ENCODE results near the gene ADAP2. TPM values are rescaled to one million over a fixed set of nuclear protein-coding genes. Genes with fewer than 3 reads are reported as not detected.

ADAP2 gene, protein sequence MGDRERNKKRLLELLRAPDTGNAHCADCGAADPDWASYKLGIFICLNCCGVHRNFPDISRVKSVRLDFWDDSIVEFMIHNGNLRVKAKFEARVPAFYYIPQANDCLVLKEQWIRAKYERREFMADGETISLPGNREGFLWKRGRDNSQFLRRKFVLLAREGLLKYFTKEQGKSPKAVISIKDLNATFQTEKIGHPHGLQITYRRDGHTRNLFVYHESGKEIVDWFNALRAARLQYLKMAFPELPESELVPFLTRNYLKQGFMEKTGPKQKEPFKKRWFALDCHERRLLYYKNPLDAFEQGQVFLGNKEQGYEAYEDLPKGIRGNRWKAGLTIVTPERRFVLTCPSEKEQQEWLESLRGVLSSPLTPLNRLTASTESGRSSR
- total RNA-seq: 43.2 TPM
- long read RNA-seq, transcript ADAP2-201 (11 exons, 2,934 nt): major isoform, 83 of 171 reads
- long read RNA-seq, transcript ADAP2-202 (3 exons, 838 nt): minor isoform, 5 of 171 reads
- long read RNA-seq, transcript ADAP2-204 (11 exons, 1,598 nt): minor isoform, 9 of 171 reads
- long read RNA-seq, partial matches to known transcripts: 21 of 171 reads
- long read RNA-seq, other reads (novel, unspliced or antisense): 53 of 171 reads

DNA sequence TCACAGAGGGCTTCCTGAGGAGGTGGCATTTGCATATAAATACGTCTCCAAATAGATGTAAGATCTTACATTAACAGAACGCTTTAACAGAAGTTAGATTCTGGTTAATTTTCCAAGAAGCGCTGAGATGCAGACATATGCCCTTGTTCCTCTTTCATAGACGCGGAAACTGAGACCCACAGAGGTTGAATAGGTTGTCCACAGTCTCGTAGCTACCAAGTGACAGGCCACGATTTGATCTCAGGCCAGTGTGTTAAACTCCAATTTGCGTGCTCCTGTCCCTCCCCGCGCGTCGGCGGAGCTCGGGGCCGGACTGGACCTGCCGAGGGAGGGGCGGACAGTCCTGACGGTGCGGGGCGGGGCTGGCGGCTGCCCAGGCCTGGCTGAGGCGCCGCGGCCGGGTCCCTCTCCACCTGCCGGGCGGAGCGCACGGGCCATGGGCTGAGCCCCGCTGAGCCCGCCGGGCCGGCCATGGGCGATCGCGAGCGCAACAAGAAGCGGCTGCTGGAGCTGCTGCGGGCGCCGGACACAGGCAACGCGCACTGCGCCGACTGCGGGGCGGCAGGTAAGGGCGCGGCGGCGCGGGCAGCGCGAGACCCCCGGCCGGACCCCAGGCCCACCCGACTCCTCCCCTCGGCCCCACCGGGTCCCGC, at the start of gene ADAP2:
ADAP2 (plus strand) TSS at position 402 of the 653 bp plus-strand sequence; CDS start at position 472, 70 bp downstream.
- DNase-seq (ENCODE audit: low spot score): peak; percentile 90

DNA sequence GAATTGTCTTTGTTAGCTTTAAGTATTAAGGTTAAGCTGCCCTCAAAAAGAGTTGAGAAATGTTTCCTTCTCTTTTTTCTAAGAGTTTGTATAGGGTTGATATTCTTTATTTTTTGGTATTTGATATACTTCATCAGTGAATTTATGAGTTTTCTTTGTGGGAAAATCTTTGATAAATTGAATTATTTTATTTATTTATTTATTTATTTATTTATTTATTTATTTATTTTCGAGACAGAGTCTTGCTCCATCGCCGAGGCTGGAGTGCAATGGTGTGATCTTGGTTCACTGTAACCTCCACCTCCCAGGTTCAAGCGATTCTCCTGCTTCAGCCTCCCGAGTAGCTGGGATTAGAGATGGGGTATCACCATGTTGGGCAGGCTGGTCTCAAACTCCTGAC, 35.6 kb upstream of the ADAP2 start:
- no peak for DNase-seq (ENCODE audit: low spot score)

DNA sequence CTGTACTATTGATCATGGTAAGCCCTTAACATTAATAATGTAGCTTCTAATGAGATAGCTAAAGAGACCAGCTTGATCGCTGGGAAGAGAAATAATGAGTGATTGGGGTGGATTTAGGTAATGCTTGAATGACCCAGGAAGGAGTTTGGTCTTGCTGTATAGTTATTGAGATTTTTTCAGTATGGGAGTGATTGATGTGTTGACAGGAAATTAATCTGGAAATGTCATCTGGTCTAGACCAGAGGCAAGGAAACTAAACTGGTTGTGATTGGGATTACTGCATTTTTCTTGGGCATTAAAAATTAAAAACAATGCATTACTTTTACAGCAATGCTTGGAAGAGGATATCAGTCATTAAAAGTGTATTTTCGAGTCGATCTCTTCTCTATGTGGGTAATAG, 27.5 kb upstream of the ADAP2 start:
- no peak for DNase-seq (ENCODE audit: low spot score)

DNA sequence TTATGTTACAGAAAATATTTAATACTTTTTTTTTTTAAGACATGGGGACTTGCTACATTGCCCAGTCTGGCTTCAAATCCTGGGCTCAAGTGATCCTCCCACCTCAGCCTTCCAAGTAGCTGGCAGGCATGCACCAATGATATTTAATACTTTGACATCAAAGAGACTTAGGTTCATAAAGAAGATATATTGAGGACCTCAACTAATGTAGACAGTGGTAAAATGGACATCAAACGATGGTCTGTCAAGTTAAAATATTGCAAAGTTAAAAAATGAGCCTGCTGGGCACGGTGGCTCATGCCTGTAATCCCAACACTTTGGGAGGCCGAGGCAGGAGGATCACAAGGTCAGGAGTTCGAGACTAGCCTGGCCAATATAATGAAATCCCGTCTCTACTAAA, 24.4 kb upstream of the ADAP2 start:
- DNase-seq (ENCODE audit: low spot score): no peak

DNA sequence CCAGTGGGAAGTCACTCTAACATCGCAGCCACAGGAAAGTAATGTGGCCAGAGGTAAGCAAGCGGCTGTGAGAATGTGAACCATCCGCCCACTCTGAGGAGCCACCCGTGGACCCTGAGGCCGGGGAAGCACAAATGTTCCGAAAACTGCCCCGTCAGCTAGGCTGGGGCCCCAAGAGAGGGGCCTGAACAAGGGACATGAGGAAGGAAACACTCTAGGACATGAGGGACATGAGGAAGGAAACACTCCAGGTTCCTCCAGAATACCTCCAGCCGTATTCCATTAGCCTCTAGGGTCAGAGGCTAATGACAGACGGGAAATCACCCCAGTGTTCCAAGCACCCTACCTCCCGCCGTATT, 16.0 kb upstream of the ADAP2 start:
- DNase-seq (ENCODE audit: low spot score): peak; percentile 59

DNA sequence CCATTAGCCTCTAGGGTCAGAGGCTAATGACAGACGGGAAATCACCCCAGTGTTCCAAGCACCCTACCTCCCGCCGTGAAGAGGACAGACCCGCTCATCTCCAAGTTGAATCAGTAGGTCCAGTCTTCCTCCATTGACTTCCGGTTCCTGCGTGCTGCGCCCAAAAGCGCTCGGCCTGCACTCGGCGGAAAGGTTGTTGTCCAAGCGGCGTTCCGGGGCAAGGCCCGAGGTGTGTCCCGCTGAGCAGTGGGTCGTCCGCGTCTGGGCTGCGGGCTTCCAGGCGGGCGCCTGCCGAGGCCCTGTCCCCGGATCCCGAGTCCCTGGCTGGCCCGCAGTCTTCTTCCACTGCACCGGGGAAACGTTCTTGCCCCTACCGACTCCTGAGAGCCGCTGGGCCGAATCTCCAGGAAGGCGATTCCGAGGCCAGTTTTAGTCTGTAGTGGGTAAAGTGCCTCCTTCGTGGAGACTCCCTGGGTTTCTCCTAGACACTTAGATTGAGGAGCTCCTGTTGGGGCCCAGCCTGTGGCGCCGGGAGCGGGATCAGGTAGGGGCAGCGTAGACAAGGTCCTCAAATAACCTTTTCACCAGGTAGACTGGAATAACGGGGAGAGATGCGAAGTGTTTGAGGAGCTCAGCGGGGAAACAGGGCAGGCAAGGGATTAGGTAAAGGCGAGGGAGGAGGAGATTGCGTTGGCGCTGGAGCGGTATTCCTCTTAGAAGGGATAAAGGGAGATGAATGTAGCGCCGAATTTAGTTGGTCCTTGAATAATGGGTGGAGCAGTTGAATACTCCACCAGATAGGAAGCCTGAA, 15.4 kb upstream of the ADAP2 start, which contains the start of gene TEFM:
TEFM (minus strand) TSS at position 138 of the 811 bp plus-strand sequence; CDS start at position 98, 40 bp downstream.
- DNase-seq (ENCODE audit: low spot score): peak; percentile 96

DNA sequence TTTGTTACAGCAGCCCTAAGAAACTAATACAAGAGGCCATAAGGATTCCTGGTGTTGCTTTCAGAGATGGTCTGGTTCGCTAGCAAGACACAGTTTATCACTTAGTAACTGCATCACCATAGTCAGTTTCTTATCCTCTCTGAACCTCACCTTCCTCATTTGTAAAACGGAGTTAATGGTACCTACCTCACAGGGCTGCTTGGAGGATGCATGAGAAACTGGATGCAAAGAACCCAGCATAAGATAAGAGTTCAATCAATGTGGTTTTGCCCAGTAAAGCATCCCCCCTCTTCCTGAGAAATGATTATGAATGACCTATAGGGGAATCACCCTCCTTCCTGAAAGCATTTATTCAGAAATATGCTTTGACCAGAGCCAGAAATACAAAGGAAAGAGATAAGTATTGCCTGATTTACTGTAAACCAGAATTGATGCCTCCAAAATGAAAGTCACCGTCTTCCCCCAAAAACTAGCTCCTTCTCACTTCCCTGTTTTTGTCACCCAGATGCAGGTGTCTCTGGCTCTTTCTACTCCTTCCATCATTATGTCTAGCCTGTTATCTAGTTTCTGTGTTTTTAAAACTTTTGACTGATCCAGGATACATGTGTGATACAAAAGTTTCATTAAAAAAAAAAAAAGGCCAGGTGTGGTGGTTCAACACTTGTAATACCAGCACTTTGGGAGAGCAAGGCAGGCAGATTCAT, 12.9 kb upstream of the ADAP2 start:
- DNase-seq (ENCODE audit: low spot score): no peak

DNA sequence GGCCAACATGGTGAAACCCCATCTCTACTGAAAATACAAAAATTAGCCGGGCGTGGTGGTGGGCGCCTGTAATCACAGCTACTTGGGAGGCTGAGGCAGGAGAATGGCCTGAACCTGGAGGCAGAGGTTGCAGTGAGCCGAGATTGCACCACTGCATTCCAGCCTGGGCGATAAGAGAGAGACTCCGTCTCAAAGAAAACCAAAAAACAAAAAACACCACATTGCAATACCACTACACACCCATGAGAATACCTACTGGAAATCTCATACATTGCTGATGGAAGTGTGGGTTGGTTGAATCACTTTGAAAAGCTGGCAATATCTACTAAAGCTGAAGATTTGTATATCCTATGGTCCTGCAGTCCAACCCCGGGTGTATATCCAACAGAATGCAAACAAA, 11.6 kb upstream of the ADAP2 start:
- peak; percentile 12 for DNase-seq (ENCODE audit: low spot score)

DNA sequence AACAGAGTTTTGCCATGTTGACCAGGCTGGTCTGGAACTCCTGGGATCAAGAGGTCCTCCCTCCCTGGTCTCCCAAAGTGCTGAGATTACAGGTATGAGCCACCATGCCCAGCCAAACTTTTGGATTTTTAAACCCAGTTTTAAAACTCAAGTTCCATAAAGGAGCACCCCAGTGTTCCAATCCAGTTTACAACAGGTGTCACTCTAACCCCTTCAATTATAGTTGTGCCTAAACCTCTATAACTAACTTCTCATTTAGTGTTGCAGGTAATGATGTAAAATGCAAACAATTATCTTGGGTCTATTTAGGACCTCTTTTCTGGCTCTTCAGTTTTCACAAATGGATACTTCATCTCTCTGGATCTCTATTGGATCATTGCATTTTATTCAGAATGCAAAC, 7.8 kb upstream of the ADAP2 start:
- no peak for DNase-seq (ENCODE audit: low spot score)

DNA sequence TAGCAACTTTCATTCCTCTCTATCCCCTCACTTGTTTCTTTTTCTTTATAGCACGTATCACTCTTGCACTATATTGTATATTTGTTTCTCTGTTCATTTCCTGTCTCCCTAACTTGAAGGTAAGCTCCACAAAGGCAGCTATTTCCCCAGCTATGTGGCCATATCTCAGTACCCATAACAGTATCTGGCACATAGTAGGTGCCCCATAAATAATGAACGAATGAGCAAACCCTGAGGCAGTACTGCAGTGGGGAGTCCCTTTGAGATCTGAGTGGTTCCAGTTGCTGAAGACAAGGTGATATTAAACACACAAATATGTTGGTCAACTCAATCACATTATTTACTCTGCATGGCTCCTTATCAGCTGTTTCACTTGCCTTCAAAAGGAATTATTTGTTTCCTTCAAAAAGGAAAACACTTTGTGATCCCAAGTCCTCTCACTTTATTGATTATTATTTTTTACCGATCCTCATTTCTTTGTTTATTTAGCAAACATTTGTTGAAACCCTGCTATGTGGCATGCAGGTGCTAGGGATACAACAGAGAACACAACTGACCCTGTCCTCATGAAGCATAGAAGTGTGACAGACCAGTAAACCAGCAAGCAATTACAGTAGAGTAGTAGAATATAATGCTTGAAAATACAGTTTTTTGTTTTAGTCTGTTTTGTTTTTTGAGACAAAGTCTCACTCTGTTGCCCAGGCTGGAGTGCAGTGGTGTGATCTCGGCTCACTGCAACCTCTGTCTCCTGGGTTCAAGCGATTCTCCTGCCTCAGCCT, 5.7 kb upstream of the ADAP2 start:
- no peak for DNase-seq (ENCODE audit: low spot score)

DNA sequence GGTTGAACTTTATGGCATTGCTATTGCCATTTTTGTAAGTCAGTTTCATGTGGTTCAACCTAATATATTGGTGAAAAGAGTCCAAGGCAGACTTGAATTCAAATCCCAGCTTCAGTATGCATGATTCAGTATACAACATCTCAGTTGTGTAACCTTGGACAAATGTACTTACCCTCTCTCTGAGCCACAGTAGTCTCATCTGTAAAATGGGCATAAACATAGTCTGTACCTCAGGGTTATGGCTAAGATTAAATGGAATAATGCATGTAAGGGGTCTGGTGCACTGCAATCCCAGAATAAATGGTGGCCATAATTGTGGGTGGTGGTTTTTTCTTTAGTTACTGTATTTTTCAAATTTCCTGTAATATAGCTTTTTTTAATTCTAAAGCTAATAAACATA, 4.7 kb upstream of the ADAP2 start:
- no peak for DNase-seq (ENCODE audit: low spot score)

DNA sequence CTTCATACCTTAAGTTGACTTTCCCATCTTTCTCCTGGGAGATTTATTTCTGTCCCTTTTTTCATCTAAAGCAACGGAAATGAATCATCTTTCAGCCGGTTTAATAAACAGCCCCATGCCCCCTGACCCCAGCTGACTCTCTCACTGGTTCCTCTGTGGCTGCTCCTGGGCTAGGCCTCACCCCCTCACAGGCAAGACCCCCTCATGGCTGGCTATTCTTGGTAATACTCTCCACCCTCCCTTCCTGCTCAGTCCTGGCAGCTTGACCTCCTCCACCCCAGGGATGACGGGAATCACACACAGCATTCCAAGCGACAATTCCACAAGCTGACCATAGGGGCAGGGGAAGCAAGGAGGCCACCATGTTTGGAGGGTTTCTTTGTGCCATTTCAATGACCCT, 1.5 kb upstream of the ADAP2 start:
- DNase-seq (ENCODE audit: low spot score): peak; percentile 26

DNA sequence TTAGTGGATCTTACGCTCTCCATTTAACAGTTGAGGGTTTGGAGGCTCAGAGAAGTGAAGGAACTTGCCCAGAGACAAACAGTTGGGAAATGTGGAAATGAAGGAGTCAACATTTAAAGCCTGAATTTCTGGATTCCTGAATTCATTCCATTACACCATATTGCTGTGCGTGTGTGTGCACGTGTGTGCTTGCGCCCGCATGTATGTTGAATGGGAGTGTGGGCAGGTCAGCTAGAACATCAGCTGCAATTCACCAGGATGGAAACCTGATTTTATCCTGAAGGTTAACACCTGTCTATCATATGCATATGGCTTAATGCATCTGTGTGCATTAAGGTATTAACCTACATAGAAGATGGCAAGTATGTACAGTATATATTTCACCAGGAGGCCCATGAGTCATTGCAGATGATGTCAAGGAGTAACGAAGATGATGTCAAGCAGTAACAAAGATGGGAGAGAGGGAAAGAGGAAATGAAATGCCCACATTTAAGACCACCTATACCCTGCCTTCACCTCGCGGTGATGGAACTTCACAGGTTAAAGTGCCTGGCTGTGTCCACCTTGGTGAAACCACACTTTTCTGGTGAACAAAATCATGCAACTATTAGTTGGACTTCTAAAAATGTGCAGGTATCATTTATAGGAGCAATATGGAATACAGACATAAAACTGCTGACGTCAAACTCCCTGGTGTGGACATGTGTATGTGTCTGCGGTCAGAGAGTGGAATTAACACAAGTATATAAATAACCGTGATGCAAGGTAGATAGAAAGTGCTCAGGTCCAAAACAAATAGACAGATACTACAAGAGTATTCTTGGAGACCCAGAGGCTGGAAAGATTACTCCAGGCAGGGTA, 832 bp upstream of the ADAP2 start:
- DNase-seq (ENCODE audit: low spot score): peak; percentile 39

DNA sequence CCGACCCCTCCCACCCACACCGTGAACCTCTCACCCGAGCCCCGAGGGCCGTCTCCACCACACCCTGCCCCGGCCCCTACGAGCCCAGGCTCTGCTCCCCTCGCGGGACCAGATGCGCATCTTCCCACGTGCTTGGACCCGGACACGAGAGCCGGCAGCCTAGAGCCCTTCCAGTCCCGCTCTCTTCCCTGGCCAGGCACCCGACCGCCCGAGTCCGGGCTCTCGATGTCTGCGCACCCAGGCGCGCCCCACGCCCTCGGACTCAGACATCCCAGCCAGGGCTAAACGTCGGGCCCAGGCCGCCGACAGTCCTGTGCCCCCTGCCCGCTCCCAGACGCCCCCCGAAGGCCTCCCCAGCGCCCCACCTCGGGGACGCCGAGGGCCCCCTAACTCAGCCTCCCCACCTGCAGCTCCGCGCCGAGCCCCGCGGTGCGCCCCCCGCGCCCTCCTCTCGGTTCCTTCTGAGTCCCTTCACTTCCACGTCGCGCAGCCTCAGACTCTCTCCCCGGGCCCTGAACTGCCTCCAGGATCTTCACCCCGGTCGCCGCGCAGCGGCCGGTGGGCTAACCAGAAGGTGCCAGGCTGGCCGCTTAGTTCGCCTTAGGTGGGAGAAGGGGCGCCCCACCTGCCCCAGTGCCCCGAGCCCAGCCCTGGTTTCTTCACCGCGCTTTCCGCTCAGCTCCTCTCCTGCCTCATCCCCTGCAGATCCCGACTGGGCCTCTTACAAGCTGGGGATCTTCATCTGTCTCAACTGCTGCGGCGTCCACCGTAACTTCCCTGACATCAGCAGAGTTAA, 688 bp downstream of the ADAP2 start:
- DNase-seq (ENCODE audit: low spot score): peak; percentile 90

DNA sequence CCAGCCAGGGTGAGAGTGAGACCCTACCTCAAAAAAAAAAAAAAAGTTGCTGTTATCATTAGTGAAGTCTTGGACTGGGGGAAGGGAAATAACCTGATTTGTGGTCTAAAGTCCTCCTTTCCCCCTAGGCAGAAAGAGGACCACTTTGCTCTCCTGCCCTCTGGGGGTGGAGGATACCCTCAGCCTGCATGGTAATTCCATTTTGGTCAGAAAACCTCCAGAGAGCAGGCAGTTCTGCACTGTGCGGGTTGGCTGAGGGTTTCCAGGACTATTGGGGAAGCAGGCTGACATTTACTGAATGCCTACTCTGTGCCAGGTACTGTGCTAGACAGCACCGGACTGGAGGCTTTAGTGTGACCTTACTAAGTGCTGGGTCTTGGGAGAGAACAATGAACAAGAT, 2.6 kb downstream of the ADAP2 start:
- DNase-seq (ENCODE audit: low spot score): peak; percentile 65

DNA sequence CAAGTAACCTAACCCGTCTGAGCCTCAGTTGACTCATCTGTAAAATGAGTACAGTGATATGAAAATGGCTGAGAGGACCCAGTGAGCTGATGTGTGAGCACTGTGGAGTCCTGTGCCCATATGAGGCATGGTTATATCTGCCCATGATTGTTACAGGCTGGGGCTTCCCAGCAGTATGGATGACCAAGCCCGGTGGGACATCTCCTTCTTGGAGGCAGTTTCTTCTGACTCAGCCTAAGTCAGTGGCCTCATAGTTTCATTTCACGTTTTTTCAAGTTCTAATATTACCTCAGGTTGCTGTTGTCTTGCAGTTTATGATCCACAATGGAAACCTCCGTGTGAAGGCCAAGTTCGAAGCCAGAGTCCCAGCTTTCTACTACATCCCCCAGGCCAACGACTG, 4.8 kb downstream of the ADAP2 start:
- no peak for DNase-seq (ENCODE audit: low spot score)

DNA sequence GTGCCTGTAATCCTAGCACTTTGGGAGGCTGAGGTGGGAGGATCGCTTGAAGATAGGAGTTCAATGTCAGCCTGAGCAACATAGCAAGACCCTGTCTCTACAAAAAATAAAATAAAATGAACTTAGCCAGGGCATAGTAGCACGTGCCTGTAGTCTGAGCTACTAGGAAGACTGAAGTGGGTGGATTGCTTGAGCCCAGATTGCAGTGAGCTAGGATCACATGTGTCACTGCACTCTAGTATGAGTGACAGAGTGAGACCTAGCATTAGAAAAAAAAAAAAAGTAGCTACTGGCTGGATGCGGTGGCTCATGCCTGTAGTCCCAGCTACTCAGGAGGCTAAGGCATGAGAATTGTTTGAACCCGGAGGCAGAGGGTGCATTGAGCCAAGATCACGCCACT, 6.0 kb downstream of the ADAP2 start:
- no peak for DNase-seq (ENCODE audit: low spot score)

DNA sequence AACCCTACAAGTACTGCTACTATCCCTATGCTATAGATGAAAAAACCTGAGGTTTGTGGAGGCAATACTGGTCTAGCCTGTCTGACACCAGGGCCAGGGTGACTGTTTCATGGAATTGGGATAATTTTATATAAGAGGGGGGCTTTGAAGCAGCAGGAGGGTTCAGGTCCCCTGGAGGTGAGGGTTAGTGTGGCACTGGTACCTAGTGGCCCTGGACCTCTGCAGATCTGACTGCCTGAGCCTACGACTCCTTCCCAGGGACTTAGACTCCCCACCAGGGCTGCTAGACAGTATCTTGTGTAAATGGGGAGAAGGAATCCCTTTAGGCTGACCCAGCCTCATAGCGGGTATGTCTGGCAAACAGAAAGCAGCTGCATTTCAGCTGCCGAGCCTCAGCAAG, 6.8 kb downstream of the ADAP2 start:
- DNase-seq (ENCODE audit: low spot score): no peak

Data from mesenteric fat pad (tissue), 1 donor.